GM20000 (cell line): ENCODE data around the gene KRTAP19-8.

ENCODE experiments used
- DNase-seq: peaks from one replicate; pipeline ENCODE4 v3.0.0; 2012; ENCODE audit warnings: low spot score
- CTCF ChIP-seq: IDR thresholded peaks from 2 replicates; pipeline ENCODE4 v1.5.1; 2012; ENCODE audit warnings: mild to moderate bottlenecking, control low read depth; ENCODE audit errors: extremely low read depth, missing control alignments

Gene KRTAP19-8

GRCh38 chr21:31034378-31034777, 3.9 kb downstream of the KRTAP19-8 start:
- no peak for TF ChIP-seq CTCF

GRCh38 chr21:31030367-31031106, 7.7 kb downstream of the KRTAP19-8 start:
- no peak for DNase-seq
- TF ChIP-seq CTCF, result no peak

More at GRCh38 chr21:31034378-31034777, 3.9 kb downstream of the KRTAP19-8 start:
- no peak for DNase-seq

GRCh38 chr21:31023680-31024079, 14.6 kb downstream of the KRTAP19-8 start:
- TF ChIP-seq CTCF, result no peak
- no peak for DNase-seq

- no peak for TF ChIP-seq CTCF
- DNase-seq, result no peak
Observed at GRCh38 chr21:31022306-31022705, 16.0 kb downstream of the KRTAP19-8 start.

- TF ChIP-seq CTCF, result no peak
- no peak for DNase-seq
Observed at GRCh38 chr21:31018232-31018631, 20.0 kb downstream of the KRTAP19-8 start.

GRCh38 chr21:31014891-31015290, 23.4 kb downstream of the KRTAP19-8 start:
- no peak for DNase-seq
- no peak for TF ChIP-seq CTCF

- DNase-seq, result no peak
- no peak for TF ChIP-seq CTCF
Observed at GRCh38 chr21:31012133-31013089, 25.9 kb downstream of the KRTAP19-8 start.
